Breast epithelium (tissue), 4 donors: ENCODE data around the gene ARMH1. TPM values are rescaled to one million over a fixed set of nuclear protein-coding genes. Genes with fewer than 3 reads are reported as not detected.
"Not testable (repeated sequence)": the region's sequence is repeated elsewhere in the genome, so short reads cannot be mapped to it uniquely, and the experiment has no call there.

ENCODE experiments used
- DNase-seq, 2 donors: peaks; one replicate each; pipeline ENCODE4 v3.0.0-alpha.2; 2019; ENCODE audit warnings: low spot score in 2 of 2
- H3K27ac ChIP-seq, 2 donors: fragments of 200-600 bp; sonication (generic) in 1 of 2; one replicate each; pipeline ENCODE4 v1.5.1; 2016 to 2019; ENCODE audit warnings: mild to moderate bottlenecking in 1 of 2
- H3K27me3 ChIP-seq, 2 donors: fragments of 200-600 bp; sonication (generic) in 1 of 2; one replicate each; pipeline versions ENCODE4 v1.5.1 to v1.6.0; 2017 to 2019; ENCODE audit warnings: control low read depth in 1 of 2, mild to moderate bottlenecking in 1 of 2
- H3K36me3 ChIP-seq: fragments of 200-600 bp; one replicate; pipeline ENCODE4 v1.5.1; 2019
- H3K4me1 ChIP-seq, 2 donors: fragments of 200-600 bp; sonication (generic); one replicate each; pipeline ENCODE4 v1.5.1; 2016 to 2019; ENCODE audit warnings: control low read depth in 1 of 2
- H3K4me3 ChIP-seq, 3 donors: fragments of 200-600 bp; sonication (generic); 1 replicate in 2 of 3; 2 replicates in 1 of 3; pipeline ENCODE4 v1.5.1; 2016 to 2019; ENCODE audit warnings: mild to moderate bottlenecking in 3 of 3, moderate library complexity in 2 of 3
- H3K9me3 ChIP-seq, 2 donors: fragments of 200-600 bp; sonication (generic) in 1 of 2; one replicate each; pipeline ENCODE4 v1.5.1; 2016 to 2019; ENCODE audit warnings: control low read depth in 1 of 2
- CTCF ChIP-seq, 3 donors: fragments of 450-650 bp; IDR thresholded peaks; one replicate each; pipeline ENCODE4 v1.5.1; 2016 to 2017; ENCODE audit warnings: antibody characterized with exemption in 3 of 3, mild to moderate bottlenecking in 3 of 3, moderate library complexity in 3 of 3
- POLR2A ChIP-seq: fragments of 450-650 bp; IDR thresholded peaks from one replicate; pipeline ENCODE4 v1.6.1; 2016; ENCODE audit warnings: antibody characterized with exemption, mild to moderate bottlenecking, moderate library complexity
- POLR2AphosphoS5 ChIP-seq, 3 donors: sonication (generic); formaldehyde crosslinking; IDR thresholded peaks; one replicate each; pipeline ENCODE4 v1.6.1; 2017; ENCODE audit warnings: antibody characterized with exemption in 3 of 3
- intact Hi-C: fragments of 100-400 bp; cut with DNase I; formaldehyde crosslinking; loops from one replicate; pipeline ENCODE4 v1.15.1; 2023; ENCODE audit warnings: low total_unique reads
- total RNA-seq, 3 donors: library from RNA; depleted of rRNA; stranded (reverse); fragments of >200 nt; gene quantifications; one replicate each; pipeline ENCODE4 v1.1.0, GENCODE V29; 2016

Gene ARMH1
- total RNA-seq, 3 donors from 2014 or later = 1.8 to 3.8 (median 2.9) TPM

GRCh38 chr1:44730741-44731512, 56.4 kb downstream of the ARMH1 start, which contains the start of gene RNU5D-1:
Gene RNU5D-1, minus strand, starts transcription at chr1:44731170.
- peak within 1 kb of the TSS; percentile 87 to 91 for H3K27ac ChIP-seq
- no peaks in the 10 kb centered on the region for H3K27me3 ChIP-seq
- no peaks in the 10 kb centered on the region for H3K36me3 ChIP-seq
- H3K4me3 ChIP-seq = peak within 1 kb of the TSS in 2 of 3 donors; percentile 25 to 46
- H3K4me1 ChIP-seq = no peaks in the 10 kb centered on the region
- peak; percentile 92 to 93 for DNase-seq
- intact Hi-C loops = no loop called here
- no peaks in the 10 kb centered on the region for H3K9me3 ChIP-seq
- TF ChIP-seq CTCF (IDR thresholded peaks at IDR 0.05) (peak; percentile 78 to 92 (median 89)), POLR2A (peak; percentile 95), POLR2AphosphoS5 (IDR thresholded peaks at IDR 0.05) (peak; percentile 11 to 99 (median 92))

- TF ChIP-seq POLR2A = no peak
- no peak for TF ChIP-seq CTCF (IDR thresholded peaks at IDR 0.05)
- TF ChIP-seq POLR2AphosphoS5 (IDR thresholded peaks at IDR 0.05) = no peak
- Histone ChIP-seq H3K36me3 (no peaks in the 10 kb centered on the region), H3K27me3 (no peaks in the 10 kb centered on the region), H3K4me3 (no peak overlapping the region), H3K27ac (peak overlapping the region; percentile 46 to 67), H3K4me1 (no peaks in the 10 kb centered on the region), H3K9me3 (no peaks in the 10 kb centered on the region)
- intact Hi-C loops = loop anchor here (2.0 kb wide), 1 partner anchor 43 kb away; no protein-coding TSS in a partner anchor
- peak in 1 of 2 donors; percentile 45 for DNase-seq
These were observed 58.9 kb downstream of the ARMH1 start for GRCh38 chr1:44733365-44733764.

DNA sequence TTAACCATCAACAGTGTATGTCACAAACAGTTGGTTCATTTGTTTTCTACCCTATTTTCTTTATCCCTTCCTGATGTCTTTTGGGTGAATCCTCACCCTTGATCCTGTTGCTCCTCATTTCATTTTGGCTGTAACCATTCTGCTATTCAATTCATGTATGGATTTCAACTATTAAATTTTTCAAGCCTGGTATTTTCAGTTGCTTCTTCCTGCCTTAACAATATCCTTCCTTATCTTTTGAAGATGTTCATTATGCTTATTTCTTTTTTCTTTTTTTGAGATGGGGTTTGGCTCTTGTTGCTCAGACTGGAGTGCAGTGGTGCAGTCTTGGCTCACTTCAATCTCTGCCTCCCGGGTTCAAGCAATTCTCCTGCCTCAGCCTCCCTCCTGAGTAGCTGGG, 59.3 kb downstream of the ARMH1 start:
- Histone ChIP-seq H3K9me3 (no peaks in the 10 kb centered on the region), H3K36me3 (no peaks in the 10 kb centered on the region), H3K4me1 (no peaks in the 10 kb centered on the region), H3K27me3 (no peaks in the 10 kb centered on the region), H3K27ac (peak overlapping the region; percentile 46 to 67), H3K4me3 (no peak overlapping the region)
- intact Hi-C loops = loop anchor here (2.0 kb wide), 1 partner anchor 43 kb away; no protein-coding TSS in a partner anchor
- no peak for DNase-seq
- TF ChIP-seq CTCF (IDR thresholded peaks at IDR 0.05) (no peak), POLR2A (no peak), POLR2AphosphoS5 (IDR thresholded peaks at IDR 0.05) (no peak)

DNA sequence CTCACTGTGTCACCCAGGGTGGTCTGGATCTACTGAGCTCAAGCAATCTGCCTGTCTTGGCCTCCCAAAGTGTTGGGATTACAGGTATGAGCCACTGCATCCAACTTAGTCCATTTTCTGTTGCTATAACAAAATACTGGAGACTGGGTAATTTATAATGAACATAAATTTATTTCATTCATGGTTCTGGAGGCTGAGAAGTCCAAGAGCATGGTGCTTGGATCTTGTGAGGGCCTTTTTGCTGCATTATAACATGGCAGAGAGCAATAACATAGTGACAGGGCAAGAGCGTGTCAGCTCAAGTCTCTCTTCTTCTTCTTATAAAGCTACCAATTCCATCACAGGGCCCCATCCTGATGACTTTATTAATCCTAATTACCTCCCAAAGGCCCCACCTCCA, 61.5 kb downstream of the ARMH1 start:
- no peak for DNase-seq
- no peaks in the 10 kb centered on the region for H3K27me3 ChIP-seq
- H3K36me3 ChIP-seq = no peaks in the 10 kb centered on the region
- no peaks in the 10 kb centered on the region for H3K9me3 ChIP-seq
- no peak for TF ChIP-seq CTCF (IDR thresholded peaks at IDR 0.05)
- TF ChIP-seq POLR2AphosphoS5 (IDR thresholded peaks at IDR 0.05) = no peak
- TF ChIP-seq POLR2A = no peak
- H3K4me1 ChIP-seq = peaks cover 0 to 6% of the 10 kb centered on the region in 2 donors
- H3K27ac ChIP-seq = no peak overlapping the region
- intact Hi-C loops = loop anchor here (5.0 kb wide), 1 partner anchor 879 kb away; no protein-coding TSS in a partner anchor
- H3K4me3 ChIP-seq = no peak overlapping the region

- H3K4me1 ChIP-seq = not testable (repeated sequence)
- intact Hi-C loops = loop anchor here (5.0 kb wide), 1 partner anchor 882 kb away; no protein-coding TSS in a partner anchor
These were observed 64.4 kb downstream of the ARMH1 start for GRCh38 chr1:44738953-44739306.

More at GRCh38 chr1:44738953-44739306, 64.4 kb downstream of the ARMH1 start:
- not testable (repeated sequence) for H3K27me3 ChIP-seq, H3K36me3 ChIP-seq, DNase-seq, H3K9me3 ChIP-seq
- peak overlapping the region; percentile 83 to 86 for H3K27ac ChIP-seq
- peak overlapping the region; percentile 47 to 64 (median 56) for H3K4me3 ChIP-seq
